H1 (cell line): Measurements from ENCODE around the gene ZNF143.

Experiments used
- CHD2 ChIP-seq: IDR thresholded peaks from 2 replicates; pipeline ENCODE4 v1.6.1; 2012; ENCODE audit warnings: low read length, improper control_type of control experiment
- CREB1 ChIP-seq: IDR thresholded peaks from 2 replicates; pipeline ENCODE4 v1.6.1; 2012; ENCODE audit warnings: inconsistent platforms
- CTCF ChIP-seq, 3 experiments: IDR thresholded peaks; 1 replicate in 2 of 3; 2 replicates in 1 of 3; pipeline versions ENCODE4 v1.5.1 to v1.6.1; 2011; ENCODE audit warnings: low read length in 3 of 3, mild to moderate bottlenecking in 3 of 3, inconsistent platforms in 2 of 3, low read depth in 1 of 3, moderate library complexity in 1 of 3; ENCODE audit not compliant: insufficient read depth in 1 of 3; ENCODE audit errors: control extremely low read depth in 1 of 3
- EP300 ChIP-seq, 2 experiments: IDR thresholded peaks; 1 replicate in 1 of 2; 2 replicates in 1 of 2; pipeline ENCODE4 v1.6.1; 2011 to 2012; ENCODE audit warnings: low read depth in 2 of 2, low read length in 2 of 2, mild to moderate bottlenecking in 2 of 2, borderline replicate concordance in 1 of 2, inconsistent platforms in 1 of 2, moderate library complexity in 1 of 2
- EZH2 ChIP-seq: fragments of 200-600 bp; sonication (generic); IDR thresholded peaks from 2 replicates; pipeline ENCODE4 v1.7.1; 2012; ENCODE audit warnings: low read depth, mild to moderate bottlenecking, moderate library complexity, low read length, inconsistent platforms; ENCODE audit not compliant: severe bottlenecking
- KDM1A ChIP-seq: fragments of 200-600, 300-600 bp; sonication (generic); IDR thresholded peaks from 2 replicates; pipeline ENCODE4 v1.7.1; 2016; ENCODE audit warnings: mild to moderate bottlenecking, low read length, borderline replicate concordance
- POLR2AphosphoS5 ChIP-seq: IDR thresholded peaks from 2 replicates; pipeline ENCODE4 v1.6.1; 2011; ENCODE audit warnings: low read depth, low read length
- RXRA ChIP-seq: IDR thresholded peaks from 2 replicates; pipeline ENCODE4 v1.6.1; 2011; ENCODE audit warnings: low read depth, mild to moderate bottlenecking, low read length, moderate library complexity; ENCODE audit not compliant: insufficient read depth
- SIN3A ChIP-seq, 2 experiments: IDR thresholded peaks in 1 of 2; conservative IDR thresholded peaks in 1 of 2; 2 replicates each; pipeline ENCODE4 v1.6.1; 2011 to 2012; ENCODE audit warnings: low read length in 2 of 2, improper control_type of control experiment in 1 of 2, low read depth in 1 of 2, mild to moderate bottlenecking in 1 of 2
- SP1 ChIP-seq: IDR thresholded peaks from 2 replicates; pipeline ENCODE4 v1.6.1; 2011; ENCODE audit warnings: low read depth, low read length
- TCF12 ChIP-seq: IDR thresholded peaks from 2 replicates; pipeline ENCODE4 v1.6.1; 2011; ENCODE audit warnings: low read depth, mild to moderate bottlenecking, low read length

GRCh38 chr11:9507277-9507580 lies 46.4 kb downstream of the ZNF143 start:
- no peak for TF ChIP-seq TCF12
- TF ChIP-seq POLR2AphosphoS5: no peak
- no peak for TF ChIP-seq EZH2
- no peak for TF ChIP-seq SIN3A (conservative IDR thresholded peaks at IDR 0.05 in 1 of 2, IDR thresholded peaks at IDR 0.05 in 1 of 2; ENCODE audit: low read depth in 1 of 2, low read length in 2 of 2)
- no peak for TF ChIP-seq CHD2
- TF ChIP-seq EP300 (IDR thresholded peaks at IDR 0.05; ENCODE audit: borderline replicate concordance in 1 of 2, low read depth in 2 of 2, low read length in 2 of 2): no peak
- no peak for TF ChIP-seq CREB1
- no peak for TF ChIP-seq CTCF (IDR thresholded peaks at IDR 0.05; ENCODE audit: control extremely low read depth in 1 of 3, insufficient read depth in 1 of 3, low read depth in 1 of 3, low read length in 3 of 3)
- TF ChIP-seq KDM1A: no peak
- no peak for TF ChIP-seq SP1
- TF ChIP-seq RXRA: no peak
